ENCODE results near the gene TBCD. TPM values are rescaled to one million over a fixed set of nuclear protein-coding genes. Genes with fewer than 3 reads are reported as not detected.

TBCD gene
- total RNA-seq, 2 donors from 2014 or later: 67.4 to 147 TPM

GRCh38 chr17:82808921-82809905, 57.3 kb downstream of the TBCD start:
- DNase-seq (ENCODE audit: low spot score in 2 of 2) (no peak), ATAC-seq (no peak)
- Mint-ChIP-seq H3K9me3 (no peaks in the 10 kb centered on the region), H3K27ac (no peak overlapping the region), H3K36me3 (peaks cover 2 to 5% of the 10 kb centered on the region in 2 donors)

GRCh38 chr17:82810644-82811430, 59.0 kb downstream of the TBCD start:
- no peak for ATAC-seq
- Mint-ChIP-seq H3K27ac (peak overlapping the region in 1 of 2 donors; percentile 38), H3K36me3 (peaks cover 5 to 8% of the 10 kb centered on the region in 2 donors), H3K9me3 (no peaks in the 10 kb centered on the region)
- no peak for DNase-seq (ENCODE audit: low spot score in 2 of 2)

- no peak for DNase-seq (ENCODE audit: low spot score in 2 of 2)
- no peak for ATAC-seq
Measured at GRCh38 chr17:82812058-82812457, 60.2 kb downstream of the TBCD start.

GRCh38 chr17:82812601-82813000, 60.7 kb downstream of the TBCD start:
- Mint-ChIP-seq H3K27ac (no peak overlapping the region), H3K36me3 (peaks cover 6 to 9% of the 10 kb centered on the region in 2 donors), H3K9me3 (no peaks in the 10 kb centered on the region)
- ATAC-seq: no peak
- DNase-seq (ENCODE audit: low spot score in 2 of 2): no peak

More at GRCh38 chr17:82812058-82812457, 60.2 kb downstream of the TBCD start:
- Mint-ChIP-seq H3K36me3 (peaks cover 5 to 8% of the 10 kb centered on the region in 2 donors), H3K9me3 (no peaks in the 10 kb centered on the region), H3K27ac (no peak overlapping the region)

GRCh38 chr17:82813299-82814051, 61.6 kb downstream of the TBCD start:
- Mint-ChIP-seq H3K36me3 (peaks cover 10 to 14% of the 10 kb centered on the region in 2 donors), H3K27ac (peak overlapping the region in 1 of 2 donors; percentile 15), H3K9me3 (no peaks in the 10 kb centered on the region)
- DNase-seq (ENCODE audit: low spot score in 2 of 2) (no peak), ATAC-seq (no peak)

- Mint-ChIP-seq H3K9me3 (no peaks in the 10 kb centered on the region), H3K27ac (no peak overlapping the region), H3K36me3 (peaks cover 19 to 22% of the 10 kb centered on the region in 2 donors)
- no peak for ATAC-seq
- DNase-seq (ENCODE audit: low spot score in 2 of 2): no peak
Measured at GRCh38 chr17:82814834-82815233, 63.0 kb downstream of the TBCD start.

GRCh38 chr17:82815354-82815753, 63.5 kb downstream of the TBCD start:
- H3K36me3 Mint-ChIP-seq: peaks cover 24 to 27% of the 10 kb centered on the region in 2 donors
- no peak overlapping the region for H3K27ac Mint-ChIP-seq
- DNase-seq (ENCODE audit: low spot score in 2 of 2): no peak
- peaks cover 0 to 3% of the 10 kb centered on the region in 2 donors for H3K9me3 Mint-ChIP-seq
- no peak for ATAC-seq

GRCh38 chr17:82815790-82816305, 64.0 kb downstream of the TBCD start:
- Mint-ChIP-seq H3K36me3 (peaks cover 27 to 32% of the 10 kb centered on the region in 2 donors), H3K27ac (no peak overlapping the region), H3K9me3 (peaks cover 0 to 6% of the 10 kb centered on the region in 2 donors)
- DNase-seq (ENCODE audit: low spot score in 2 of 2): no peak
- ATAC-seq: no peak

GRCh38 chr17:82816358-82816757, 64.5 kb downstream of the TBCD start:
- Mint-ChIP-seq H3K9me3 (peaks cover 0 to 6% of the 10 kb centered on the region in 2 donors), H3K36me3 (peaks cover 27 to 37% of the 10 kb centered on the region in 2 donors), H3K27ac (no peak overlapping the region)
- no peak for ATAC-seq
- no peak for DNase-seq (ENCODE audit: low spot score in 2 of 2)

- Mint-ChIP-seq H3K9me3 (peaks cover 0 to 6% of the 10 kb centered on the region in 2 donors), H3K36me3 (peaks cover 27 to 37% of the 10 kb centered on the region in 2 donors), H3K27ac (peak overlapping the region; percentile 6 to 17)
- DNase-seq (ENCODE audit: low spot score in 2 of 2) (no peak), ATAC-seq (no peak)
Measured at GRCh38 chr17:82817947-82818346, 66.1 kb downstream of the TBCD start.

GRCh38 chr17:82820278-82821251, 68.7 kb downstream of the TBCD start:
- peaks cover 20 to 37% of the 10 kb centered on the region in 2 donors for H3K36me3 Mint-ChIP-seq
- no peak overlapping the region for H3K27ac Mint-ChIP-seq
- DNase-seq (ENCODE audit: low spot score in 2 of 2): no peak
- peaks cover 0 to 6% of the 10 kb centered on the region in 2 donors for H3K9me3 Mint-ChIP-seq
- no peak for ATAC-seq

GRCh38 chr17:82821554-82821953, 69.7 kb downstream of the TBCD start:
- ATAC-seq (no peak), DNase-seq (ENCODE audit: low spot score in 2 of 2) (no peak)
- H3K27ac Mint-ChIP-seq: no peak overlapping the region
- peaks cover 0 to 6% of the 10 kb centered on the region in 2 donors for H3K9me3 Mint-ChIP-seq
- H3K36me3 Mint-ChIP-seq: peaks cover 20 to 37% of the 10 kb centered on the region in 2 donors

GRCh38 chr17:82822281-82822680, 70.4 kb downstream of the TBCD start:
- Mint-ChIP-seq H3K36me3 (peaks cover 21 to 41% of the 10 kb centered on the region in 2 donors), H3K27ac (peak overlapping the region in 1 of 2 donors; percentile 84), H3K9me3 (peaks cover 0 to 6% of the 10 kb centered on the region in 2 donors)
- DNase-seq (ENCODE audit: low spot score in 2 of 2) (no peak), ATAC-seq (no peak)

- no peak overlapping the region for H3K27ac Mint-ChIP-seq
- DNase-seq (ENCODE audit: low spot score in 2 of 2): no peak
- peak; percentile 26 to 43 for ATAC-seq
- peaks cover 22 to 42% of the 10 kb centered on the region in 2 donors for H3K36me3 Mint-ChIP-seq
- peaks cover 0 to 6% of the 10 kb centered on the region in 2 donors for H3K9me3 Mint-ChIP-seq
Measured at GRCh38 chr17:82823004-82823403, 71.1 kb downstream of the TBCD start.

GRCh38 chr17:82825540-82826124, 73.8 kb downstream of the TBCD start:
- H3K27ac Mint-ChIP-seq: peak overlapping the region in 1 of 2 donors; percentile 55
- peaks cover 0 to under 1% of the 10 kb centered on the region in 2 donors for H3K9me3 Mint-ChIP-seq
- ATAC-seq (no peak), DNase-seq (ENCODE audit: low spot score in 2 of 2) (no peak)
- H3K36me3 Mint-ChIP-seq: peaks cover 22 to 33% of the 10 kb centered on the region in 2 donors

All from activated naive CD4-positive, alpha-beta T cell treated with anti-CD3 and anti-CD28 coated beads, Interleukin-2, amount 50 U/mL, for 72 hours (primary cell).